H1 (cell line): Measurements from ENCODE around the gene UMODL1. TPM values are rescaled to one million over a fixed set of nuclear protein-coding genes. Genes with fewer than 3 reads are reported as not detected.

Experiments
- CTCF ChIA-PET: fragments of 300-600 bp; sonication (Branson Sonifier 250); formaldehyde crosslinking; loops from one replicate; lab custom pipeline; 2021; ENCODE audit not compliant: partially characterized antibody; lab: Charles Lee
- POLR2A ChIA-PET: fragments of 300-600 bp; sonication (Branson Sonifier 250); formaldehyde crosslinking; loops from one replicate; lab custom pipeline; 2021; ENCODE audit warnings: inconsistent platforms; ENCODE audit not compliant: partially characterized antibody; lab: Charles Lee
- DNase-seq, 2 experiments: peaks; one replicate each; pipeline versions ENCODE4 v3.0.0 to v3.0.0-alpha.2; 2010 to 2022; ENCODE audit warnings: low spot score in 2 of 2, low read depth in 1 of 2, mixed read lengths in 1 of 2
- FAIRE-seq: peaks from 2 replicates; lab custom pipeline; 2011; peaks lifted over from hg19 to GRCh38; lab: Jason Lieb, UNC
- H2AFZ ChIP-seq: 2 replicates; pipeline ENCODE4 v1.8.1; 2012; ENCODE audit warnings: low read length, inconsistent platforms
- H2AK5ac ChIP-seq: 2 replicates; pipeline ENCODE4 v1.6.1; 2013; ENCODE audit warnings: low read depth, low read length
- H2BK120ac ChIP-seq: replicated peaks from 2 replicates; pipeline ENCODE3; 2013; ENCODE audit warnings: low read depth, low read length, inconsistent platforms
- H2BK12ac ChIP-seq: 2 replicates; pipeline ENCODE4 v1.6.1; 2013; ENCODE audit warnings: low read depth, low read length
- H2BK15ac ChIP-seq: 2 replicates; pipeline ENCODE4 v1.6.1; 2013; ENCODE audit warnings: low read length
- H2BK20ac ChIP-seq: 2 replicates; pipeline ENCODE4 v1.6.1; 2013; ENCODE audit warnings: low read length
- H2BK5ac ChIP-seq: 2 replicates; pipeline ENCODE4 v1.6.1; 2013; ENCODE audit warnings: low read depth, low read length
- H3K14ac ChIP-seq: 2 replicates; pipeline ENCODE4 v1.6.1; 2013; ENCODE audit warnings: inconsistent platforms; ENCODE audit not compliant: insufficient read length
- H3K18ac ChIP-seq: 2 replicates; pipeline ENCODE4 v1.6.1; 2013; ENCODE audit warnings: low read length; ENCODE audit errors: extremely low read depth
- H3K23ac ChIP-seq: 2 replicates; pipeline ENCODE4 v1.6.1; 2013; ENCODE audit warnings: inconsistent platforms; ENCODE audit not compliant: insufficient read length
- H3K23me2 ChIP-seq: 2 replicates; pipeline ENCODE4 v1.6.1; 2013; ENCODE audit warnings: low read depth, low read length
- H3K27ac ChIP-seq: 2 replicates; pipeline ENCODE4 v1.6.1; 2011; ENCODE audit warnings: low read depth, low read length, inconsistent platforms
- H3K27me3 ChIP-seq, 4 experiments: replicated peaks in 1 of 4; 1 replicate in 1 of 4; 2 replicates in 3 of 4; pipeline versions ENCODE4 v1.6.1 to v1.8.1; 2011 to 2013; ENCODE audit warnings: low read length in 3 of 4, mild to moderate bottlenecking in 3 of 4, inconsistent platforms in 2 of 4, mixed read lengths in 2 of 4, moderate library complexity in 1 of 4; ENCODE audit not compliant: control insufficient read depth in 3 of 4, insufficient read depth in 3 of 4; ENCODE audit errors: extremely low read depth in 1 of 4
- H3K36me3 ChIP-seq, 4 experiments: 2 replicates each; pipeline versions ENCODE4 v1.6.1 to v1.8.1; 2011 to 2013; ENCODE audit warnings: mild to moderate bottlenecking in 4 of 4, low read length in 3 of 4, moderate library complexity in 2 of 4, control low read depth in 1 of 4, inconsistent platforms in 1 of 4; ENCODE audit not compliant: insufficient read depth in 4 of 4, control insufficient read depth in 2 of 4
- H3K4ac ChIP-seq: replicated peaks from 2 replicates; pipeline ENCODE3; 2013; ENCODE audit warnings: low read length, low read depth, mixed read lengths, inconsistent platforms; ENCODE audit not compliant: insufficient read length
- H3K4me1 ChIP-seq, 4 experiments: replicated peaks in 1 of 4; 1 replicate in 1 of 4; 2 replicates in 3 of 4; pipeline versions ENCODE4 v1.6.1 to v1.8.1; 2011 to 2013; ENCODE audit warnings: low read length in 3 of 4, inconsistent platforms in 2 of 4, mixed read lengths in 1 of 4; ENCODE audit not compliant: insufficient read depth in 4 of 4, control insufficient read depth in 3 of 4
- H3K4me2 ChIP-seq, 2 experiments: 2 replicates each; pipeline versions ENCODE4 v1.6.1 to v1.8.1; 2011 to 2013; ENCODE audit warnings: low read depth in 2 of 2, low read length in 2 of 2, control low read depth in 1 of 2, inconsistent platforms in 1 of 2, mild to moderate bottlenecking in 1 of 2; ENCODE audit not compliant: insufficient read depth in 1 of 2
- H3K4me3 ChIP-seq, 4 experiments: fragments of 200-600, 300-600 bp in 1 of 4; sonication (generic), shearing (Covaris generic), sonication (Bioruptor Twin) in 1 of 4; 2 replicates each; pipeline versions ENCODE4 v1.5.1 to v1.8.1; 2011 to 2016; ENCODE audit warnings: low read length in 4 of 4, low read depth in 3 of 4, control low read depth in 2 of 4, inconsistent platforms in 2 of 4, mild to moderate bottlenecking in 2 of 4, mixed read lengths in 1 of 4, moderate library complexity in 1 of 4; ENCODE audit not compliant: insufficient read depth in 2 of 4; ENCODE audit errors: extremely low read depth in 1 of 4
- H3K56ac ChIP-seq: replicated peaks from 2 replicates; pipeline ENCODE3; 2013; ENCODE audit warnings: low read depth, mild to moderate bottlenecking, mixed read lengths, low read length, inconsistent platforms; ENCODE audit not compliant: insufficient read length
- H3K79me1 ChIP-seq: 2 replicates; pipeline ENCODE4 v1.6.1; 2013; ENCODE audit warnings: low read depth, low read length, control low read depth
- H3K79me2 ChIP-seq, 2 experiments: 2 replicates each; pipeline versions ENCODE4 v1.6.1 to v1.8.1; 2012 to 2013; ENCODE audit warnings: low read length in 2 of 2, mild to moderate bottlenecking in 2 of 2, inconsistent platforms in 1 of 2; ENCODE audit not compliant: insufficient read depth in 2 of 2, control insufficient read depth in 1 of 2
- H3K9ac ChIP-seq, 4 experiments: replicated peaks in 1 of 4; 1 replicate in 1 of 4; 2 replicates in 3 of 4; pipeline versions ENCODE4 v1.6.1 to v1.8.1; 2011 to 2013; ENCODE audit warnings: low read depth in 3 of 4, low read length in 3 of 4, control low read depth in 2 of 4, mild to moderate bottlenecking in 2 of 4, moderate library complexity in 2 of 4, inconsistent platforms in 1 of 4; ENCODE audit errors: extremely low read depth in 1 of 4
- H3K9me3 ChIP-seq, 2 experiments: 2 replicates each; pipeline versions ENCODE4 v1.6.1 to v1.8.1; 2012 to 2013; ENCODE audit warnings: mild to moderate bottlenecking in 2 of 2, moderate library complexity in 2 of 2, control low read depth in 1 of 2, inconsistent platforms in 1 of 2, low read depth in 1 of 2, low read length in 1 of 2, mixed read lengths in 1 of 2; ENCODE audit not compliant: insufficient read depth in 2 of 2
- H4K20me1 ChIP-seq, 2 experiments: replicated peaks in 1 of 2; 2 replicates each; pipeline versions ENCODE3 to v1.8.1; 2011 to 2013; ENCODE audit warnings: inconsistent platforms in 2 of 2, low read length in 2 of 2, mild to moderate bottlenecking in 1 of 2; ENCODE audit not compliant: insufficient read depth in 2 of 2, control insufficient read depth in 1 of 2
- H4K5ac ChIP-seq: 2 replicates; pipeline ENCODE4 v1.6.1; 2013; ENCODE audit warnings: low read length, low read depth, mixed read lengths, inconsistent platforms; ENCODE audit not compliant: insufficient read length
- H4K8ac ChIP-seq: 2 replicates; pipeline ENCODE4 v1.8.0; 2013; ENCODE audit warnings: mild to moderate bottlenecking, moderate library complexity, low read length, inconsistent platforms; ENCODE audit not compliant: insufficient read depth; ENCODE audit errors: extremely low read depth
- H4K91ac ChIP-seq: replicated peaks from 2 replicates; pipeline ENCODE3; 2013; ENCODE audit warnings: low read length, mixed read lengths, inconsistent platforms; ENCODE audit not compliant: insufficient read length
- HDAC6 ChIP-seq: IDR thresholded peaks from one replicate; pipeline ENCODE4 v1.7.1; 2012; ENCODE audit warnings: low read depth, mild to moderate bottlenecking, inconsistent platforms, low read length, moderate library complexity
- KDM4A ChIP-seq: IDR thresholded peaks from one replicate; pipeline ENCODE4 v1.7.1; 2012; ENCODE audit warnings: low read depth, mild to moderate bottlenecking, moderate library complexity, low read length, inconsistent platforms; ENCODE audit not compliant: severe bottlenecking
- WGBS, 2 experiments: shearing (Covaris generic) in 1 of 2; methylation state at CpG; one replicate each; pipeline versions ENCODE4 v1.1.6 to v1.1.7; 2013 to 2015; ENCODE audit warnings: low lambda C conversion rate in 2 of 2, mixed read lengths in 2 of 2, inconsistent platforms in 1 of 2, low coverage in 1 of 2, missing lambda C conversion rate in 1 of 2; ENCODE audit not compliant: insufficient replicate concordance in 2 of 2, insufficient coverage in 1 of 2, insufficient read length in 1 of 2; ENCODE audit errors: extremely low coverage in 1 of 2, missing lambda C conversion rate in 1 of 2; 5-methylcytosine and 5-hydroxymethylcytosine counted together
- polyA plus RNA-seq, 7 experiments: library from polyadenylated mRNA; depleted of rRNA in 3 of 7; stranded (reverse) in 5 of 7; unstranded in 2 of 7; fragments of >200 nt in 5 of 7; fragments of 200-250 nt in 2 of 7; gene quantifications; 1 replicate in 5 of 7; 2 replicates in 1 of 7; 4 replicates in 1 of 7; pipeline versions ENCODE4 v1.2.1 to v1.2.3, GENCODE V29; 2011 to 2013; ENCODE audit warnings: missing spikeins in 2 of 7, mixed read lengths in 2 of 7
- total RNA-seq: library from RNA; stranded (reverse); fragmentation: NEBNext Ultra II Directional; extraction: Animal tissue kit (Norgen Biotek cat#: 25700); gene quantifications from 2 replicates; pipeline ENCODE4 v1.2.1, GENCODE V29; 2021
- TF ChIP-seq, protein P1 (sequence below): IDR thresholded peaks from 2 replicates; pipeline ENCODE4 v1.6.1; 2012; ENCODE audit warnings: inconsistent platforms

The UMODL1 gene
- total and polyA plus RNA-seq, 2 of the 8 experiments (the other 6 are each of a cell fraction or from before 2014, with no cell fraction given) = not detected

DNA sequence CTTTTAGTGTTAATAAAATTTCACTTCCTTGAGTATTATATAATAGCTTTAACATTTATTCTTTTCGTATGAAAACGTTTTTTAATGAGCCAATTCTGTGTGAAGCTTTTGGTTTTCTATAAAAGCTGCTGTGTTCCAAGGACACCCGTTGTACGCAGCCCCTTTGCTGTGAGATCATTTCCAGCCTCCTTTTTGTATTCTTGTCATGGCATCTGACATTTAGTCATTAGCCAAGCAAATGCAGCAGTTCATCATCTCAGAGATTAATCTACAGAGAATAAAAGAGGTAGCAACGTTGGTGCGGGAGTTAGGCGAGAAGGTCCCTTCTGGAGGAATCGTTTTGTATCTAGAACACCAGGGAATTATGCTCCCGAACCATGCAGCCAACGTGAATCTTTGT, 1.3 kb upstream of the UMODL1 start:
- no peak overlapping the region for H2BK15ac ChIP-seq
- no peak overlapping the region for H3K9ac ChIP-seq
- H3K4me1 ChIP-seq = peaks cover 0 to 7% (median 0%) of the 10 kb centered on the region in 4 experiments; a peak in 1 of 7 replicates
- H3K14ac ChIP-seq = no peak overlapping the region
- no peak overlapping the region for H2AK5ac ChIP-seq
- 0 out of 7 replicates have a peak, but pooled peaks cover 0 to 2% (median 0%) of the 10 kb centered on the region in 4 experiments for H3K27me3 ChIP-seq
- 72% methylated on average over 10 of the region's 10 CpGs; no CpG with 5 or more reads in 1 of the 2 experiments for WGBS, 2 experiments
- H3K18ac ChIP-seq = no peak overlapping the region
- ChIA-PET CTCF (no interaction called here), POLR2A (no interaction called here)
- no peak overlapping the region for H3K27ac ChIP-seq
- no peak overlapping the region for H3K56ac ChIP-seq
- H2BK20ac ChIP-seq = no peak overlapping the region
- H3K36me3 ChIP-seq = no peaks in the 10 kb centered on the region
- no peak overlapping the region for H2BK12ac ChIP-seq
- no peaks in the 10 kb centered on the region for H3K79me1 ChIP-seq
- no peak overlapping the region for H2AFZ ChIP-seq
- no peak overlapping the region for H3K4ac ChIP-seq
- DNase-seq (no peak), FAIRE-seq (no peak)
- no peak overlapping the region for H3K23ac ChIP-seq
- H4K5ac ChIP-seq = no peak overlapping the region
- H3K79me2 ChIP-seq = no peaks in the 10 kb centered on the region
- no peak overlapping the region for H2BK5ac ChIP-seq
- H4K8ac ChIP-seq = no peak overlapping the region
- no peak overlapping the region for H3K4me2 ChIP-seq
- no peak overlapping the region for H2BK120ac ChIP-seq
- no peaks in the 10 kb centered on the region for H3K9me3 ChIP-seq
- peaks cover 6% of the 10 kb centered on the region for H3K23me2 ChIP-seq
- H3K4me3 ChIP-seq = no peak overlapping the region
- H4K20me1 ChIP-seq = no peaks in the 10 kb centered on the region
- no peak overlapping the region for H4K91ac ChIP-seq
- TF ChIP-seq KDM4A = no peak
- TF ChIP-seq HDAC6 = no peak
- TF ChIP-seq, protein P1, sequence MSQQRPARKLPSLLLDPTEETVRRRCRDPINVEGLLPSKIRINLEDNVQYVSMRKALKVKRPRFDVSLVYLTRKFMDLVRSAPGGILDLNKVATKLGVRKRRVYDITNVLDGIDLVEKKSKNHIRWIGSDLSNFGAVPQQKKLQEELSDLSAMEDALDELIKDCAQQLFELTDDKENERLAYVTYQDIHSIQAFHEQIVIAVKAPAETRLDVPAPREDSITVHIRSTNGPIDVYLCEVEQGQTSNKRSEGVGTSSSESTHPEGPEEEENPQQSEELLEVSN = no peak
